Adrenal gland (tissue), 5 donors: ENCODE results near the gene ATP11A.

Experiments used
- POLR2A ChIP-seq, 2 donors: fragments of 450-650 bp; IDR thresholded peaks; one replicate each; pipeline ENCODE4 v1.6.1; 2017; ENCODE audit warnings: antibody characterized with exemption in 2 of 2, mild to moderate bottlenecking in 2 of 2, moderate library complexity in 1 of 2
- TF ChIP-seq, protein P1 (sequence below), 6 experiments: fragments of 450-650 bp in 4 of 6; fragments of 200-600 bp in 2 of 6; sonication (generic) in 1 of 6; IDR thresholded peaks; 1 replicate in 5 of 6; 2 replicates in 1 of 6; pipeline versions ENCODE4 v1.5.1 to v1.8.0; 2016 to 2021; ENCODE audit warnings: antibody characterized with exemption in 6 of 6, mild to moderate bottlenecking in 2 of 6, moderate library complexity in 1 of 6
- donor health status: DM: no; HTN: no; CAD: no.

- TF ChIP-seq, protein P1, sequence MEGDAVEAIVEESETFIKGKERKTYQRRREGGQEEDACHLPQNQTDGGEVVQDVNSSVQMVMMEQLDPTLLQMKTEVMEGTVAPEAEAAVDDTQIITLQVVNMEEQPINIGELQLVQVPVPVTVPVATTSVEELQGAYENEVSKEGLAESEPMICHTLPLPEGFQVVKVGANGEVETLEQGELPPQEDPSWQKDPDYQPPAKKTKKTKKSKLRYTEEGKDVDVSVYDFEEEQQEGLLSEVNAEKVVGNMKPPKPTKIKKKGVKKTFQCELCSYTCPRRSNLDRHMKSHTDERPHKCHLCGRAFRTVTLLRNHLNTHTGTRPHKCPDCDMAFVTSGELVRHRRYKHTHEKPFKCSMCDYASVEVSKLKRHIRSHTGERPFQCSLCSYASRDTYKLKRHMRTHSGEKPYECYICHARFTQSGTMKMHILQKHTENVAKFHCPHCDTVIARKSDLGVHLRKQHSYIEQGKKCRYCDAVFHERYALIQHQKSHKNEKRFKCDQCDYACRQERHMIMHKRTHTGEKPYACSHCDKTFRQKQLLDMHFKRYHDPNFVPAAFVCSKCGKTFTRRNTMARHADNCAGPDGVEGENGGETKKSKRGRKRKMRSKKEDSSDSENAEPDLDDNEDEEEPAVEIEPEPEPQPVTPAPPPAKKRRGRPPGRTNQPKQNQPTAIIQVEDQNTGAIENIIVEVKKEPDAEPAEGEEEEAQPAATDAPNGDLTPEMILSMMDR (IDR thresholded peaks at IDR 0.05): no peak
- TF ChIP-seq POLR2A (IDR thresholded peaks at IDR 0.05): no peak
Observed at GRCh38 chr13:112648101-112648500, 41.7 kb upstream of the ATP11A start.
